ENCODE data around the gene SSH2.
"Not testable (repeated sequence)": the region's sequence is repeated elsewhere in the genome, so short reads cannot be mapped to it uniquely, and the experiment has no call there.

The SSH2 gene

DNA sequence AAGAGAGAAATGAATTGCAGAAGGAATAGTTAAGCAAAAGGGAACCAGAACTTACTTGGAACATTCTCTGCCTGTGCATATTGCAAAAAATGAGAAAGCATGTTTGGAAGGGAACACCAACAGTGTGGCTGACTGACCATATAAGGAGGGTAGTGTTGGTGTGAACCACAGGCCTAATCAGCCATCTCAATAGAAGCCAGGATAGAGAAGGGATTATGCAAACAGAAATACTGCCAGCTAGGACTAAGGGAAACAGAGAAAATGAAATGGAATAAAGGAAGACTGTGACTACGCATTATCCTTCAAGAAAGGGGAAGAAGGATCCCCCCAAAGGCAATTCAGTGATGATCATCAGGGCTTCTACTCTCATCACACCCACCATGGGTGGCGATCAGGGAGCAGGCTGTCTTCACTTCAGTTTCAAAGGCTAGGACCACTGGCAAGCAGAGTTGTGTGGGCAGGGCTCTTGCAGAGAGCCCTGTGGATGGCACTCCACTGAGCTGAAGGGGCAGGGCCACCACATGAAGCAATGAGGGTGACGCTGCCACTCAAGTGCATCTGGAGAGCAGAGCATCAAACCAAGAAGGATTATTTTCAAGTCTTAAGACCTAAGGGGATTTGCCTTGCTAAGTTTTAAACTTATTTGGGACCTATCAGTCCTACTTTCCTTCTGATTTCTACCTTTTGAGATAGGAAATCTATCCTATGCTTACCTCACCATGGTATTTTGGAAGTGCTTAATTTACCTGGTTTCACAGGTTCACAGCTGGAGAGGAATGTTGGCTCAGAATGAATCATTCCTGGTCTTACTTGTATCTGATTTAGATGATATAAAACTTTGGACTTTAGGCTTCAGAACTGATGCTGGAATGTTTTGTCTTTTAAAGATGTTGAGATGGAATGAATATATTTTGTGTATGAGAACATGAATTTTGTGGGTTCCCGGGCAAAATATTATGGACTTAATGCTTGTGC is 140.5 kb downstream of the SSH2 start:
- Histone ChIP-seq H3K4me3 (ENCODE audit: low read depth, low read length) (no peak overlapping the region), H3K36me3 (no peaks in the 10 kb centered on the region), H3K4me1 (no peaks in the 10 kb centered on the region), H3K9me3 (no peaks in the 10 kb centered on the region), H3K27me3 (no peaks in the 10 kb centered on the region)
- DNase-seq: no peak
- TF ChIP-seq, protein P1, sequence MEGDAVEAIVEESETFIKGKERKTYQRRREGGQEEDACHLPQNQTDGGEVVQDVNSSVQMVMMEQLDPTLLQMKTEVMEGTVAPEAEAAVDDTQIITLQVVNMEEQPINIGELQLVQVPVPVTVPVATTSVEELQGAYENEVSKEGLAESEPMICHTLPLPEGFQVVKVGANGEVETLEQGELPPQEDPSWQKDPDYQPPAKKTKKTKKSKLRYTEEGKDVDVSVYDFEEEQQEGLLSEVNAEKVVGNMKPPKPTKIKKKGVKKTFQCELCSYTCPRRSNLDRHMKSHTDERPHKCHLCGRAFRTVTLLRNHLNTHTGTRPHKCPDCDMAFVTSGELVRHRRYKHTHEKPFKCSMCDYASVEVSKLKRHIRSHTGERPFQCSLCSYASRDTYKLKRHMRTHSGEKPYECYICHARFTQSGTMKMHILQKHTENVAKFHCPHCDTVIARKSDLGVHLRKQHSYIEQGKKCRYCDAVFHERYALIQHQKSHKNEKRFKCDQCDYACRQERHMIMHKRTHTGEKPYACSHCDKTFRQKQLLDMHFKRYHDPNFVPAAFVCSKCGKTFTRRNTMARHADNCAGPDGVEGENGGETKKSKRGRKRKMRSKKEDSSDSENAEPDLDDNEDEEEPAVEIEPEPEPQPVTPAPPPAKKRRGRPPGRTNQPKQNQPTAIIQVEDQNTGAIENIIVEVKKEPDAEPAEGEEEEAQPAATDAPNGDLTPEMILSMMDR (IDR thresholded peaks at IDR 0.05; ENCODE audit: low read depth, low read length): no peak

DNA sequence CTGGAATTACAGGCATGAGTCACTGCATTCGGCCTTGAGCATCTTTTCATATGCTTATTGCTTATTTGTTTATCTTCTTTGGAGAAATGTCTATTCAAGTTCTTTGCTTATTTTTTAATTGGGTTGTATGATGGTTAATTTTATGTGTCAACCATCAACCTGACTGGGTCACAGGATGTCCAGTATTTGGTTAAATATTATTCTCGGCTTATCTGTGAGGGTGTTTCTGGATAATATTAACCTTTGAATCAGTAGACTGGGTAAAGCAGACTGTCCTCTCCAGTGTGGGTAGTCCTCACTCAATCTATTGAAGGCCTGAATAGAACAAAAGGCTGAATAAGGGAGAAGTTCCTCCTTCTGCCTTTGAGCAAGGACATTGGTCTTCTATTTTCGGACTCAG is 142.0 kb downstream of the SSH2 start:
- Histone ChIP-seq H3K9me3 (no peaks in the 10 kb centered on the region), H3K36me3 (no peaks in the 10 kb centered on the region), H3K4me1 (no peaks in the 10 kb centered on the region), H3K4me3 (ENCODE audit: low read depth, low read length) (no peak overlapping the region), H3K27me3 (no peaks in the 10 kb centered on the region)
- DNase-seq: no peak
- TF ChIP-seq, protein P1 (IDR thresholded peaks at IDR 0.05; ENCODE audit: low read depth, low read length): no peak

DNA sequence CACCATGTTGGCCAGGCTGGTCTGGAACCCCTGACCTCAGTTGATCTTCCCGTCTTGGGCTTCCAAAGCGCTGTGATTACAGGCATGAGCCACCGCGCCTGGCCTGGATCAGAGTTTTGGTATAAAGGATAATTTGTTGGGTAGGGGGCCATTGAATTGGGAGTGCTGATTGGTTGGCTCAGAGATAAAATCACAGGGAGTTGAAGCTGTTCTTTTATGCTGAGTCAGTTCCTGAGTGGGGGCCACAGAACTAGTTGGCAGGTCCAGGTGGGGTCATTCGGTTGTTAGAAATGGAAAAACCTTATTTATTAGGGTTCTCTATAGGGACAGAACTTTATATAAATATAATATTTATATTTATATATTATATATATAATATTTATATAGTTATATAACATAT is 147.1 kb downstream of the SSH2 start:
- no peaks in the 10 kb centered on the region for H3K36me3 ChIP-seq

DNA sequence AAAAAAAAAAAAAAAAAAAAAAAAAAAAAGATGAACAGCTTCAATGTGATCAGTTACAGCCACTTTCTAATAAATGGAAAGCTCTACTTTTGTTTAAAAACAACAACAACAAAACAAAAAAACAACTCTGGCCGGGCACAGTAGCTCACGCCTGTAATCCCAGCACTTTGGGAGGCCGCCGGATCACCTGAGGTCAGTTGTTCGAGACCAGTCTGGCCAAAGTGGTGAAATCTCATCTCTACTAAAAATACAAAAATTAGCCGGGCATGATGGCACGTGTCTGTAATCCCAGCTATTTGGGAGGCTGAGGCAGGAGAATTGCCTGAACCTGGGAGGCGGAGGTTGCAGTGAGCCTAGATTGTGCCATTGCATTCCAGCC is 150.2 kb downstream of the SSH2 start:
- not testable (repeated sequence) for H3K36me3 ChIP-seq

More for the DNA sequence above, 147.1 kb downstream of the SSH2 start:
- Histone ChIP-seq H3K4me3 (ENCODE audit: low read depth, low read length) (no peak overlapping the region), H3K27me3 (no peaks in the 10 kb centered on the region), H3K9me3 (no peaks in the 10 kb centered on the region), H3K4me1 (no peaks in the 10 kb centered on the region)
- TF ChIP-seq, protein P1 (IDR thresholded peaks at IDR 0.05; ENCODE audit: low read depth, low read length): no peak
- no peak for DNase-seq

DNA sequence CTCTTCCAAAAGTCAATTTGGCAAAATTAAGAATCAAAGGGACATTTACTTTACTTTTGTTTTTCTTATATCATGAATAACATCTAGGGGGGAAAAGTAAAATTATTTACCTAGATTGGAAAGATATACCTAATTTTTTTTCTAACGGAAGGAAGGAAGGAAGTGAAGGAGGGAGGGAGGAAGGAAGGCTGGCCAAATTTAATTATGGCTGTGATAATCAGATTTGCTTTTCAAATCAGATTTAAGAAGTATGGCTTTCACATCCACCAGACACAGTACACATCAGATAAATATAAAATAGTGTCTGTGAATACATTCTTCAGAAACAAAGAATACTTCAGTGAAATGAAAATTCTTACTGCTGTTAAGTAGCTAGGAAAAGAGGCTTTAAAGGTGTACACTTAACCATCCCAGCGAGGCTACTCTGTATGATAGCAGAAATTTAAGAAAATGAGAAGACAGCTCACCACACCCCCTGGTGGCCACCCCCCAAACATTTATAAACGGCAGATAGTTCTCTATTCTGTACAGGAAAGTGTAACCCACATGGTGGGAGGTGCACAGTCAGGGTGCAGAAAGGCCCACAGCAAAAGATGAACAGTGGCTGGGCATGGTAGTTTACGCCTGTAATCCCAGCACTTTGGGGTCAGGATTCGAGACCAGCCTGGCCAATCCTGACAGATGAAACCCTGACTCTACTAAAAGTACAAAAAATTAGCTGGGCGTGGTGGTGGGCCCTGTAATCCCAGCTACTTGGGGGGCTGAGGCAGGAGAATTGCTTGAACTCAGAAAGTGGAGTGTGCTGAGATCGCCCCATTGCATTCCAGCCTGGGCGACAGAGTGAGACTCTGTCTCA is 150.8 kb downstream of the SSH2 start:
- Histone ChIP-seq H3K36me3 (no peaks in the 10 kb centered on the region), H3K4me3 (ENCODE audit: low read depth, low read length) (no peak overlapping the region), H3K27me3 (no peaks in the 10 kb centered on the region), H3K4me1 (no peaks in the 10 kb centered on the region), H3K9me3 (no peaks in the 10 kb centered on the region)
- DNase-seq: peak; percentile 48
- TF ChIP-seq, protein P1 (IDR thresholded peaks at IDR 0.05; ENCODE audit: low read depth, low read length): peak; percentile 67

More for the DNA sequence above, 150.2 kb downstream of the SSH2 start:
- not testable (repeated sequence) for H3K4me3 ChIP-seq (ENCODE audit: low read depth, low read length); H3K27me3 ChIP-seq; DNase-seq; H3K4me1 ChIP-seq; H3K9me3 ChIP-seq

DNA sequence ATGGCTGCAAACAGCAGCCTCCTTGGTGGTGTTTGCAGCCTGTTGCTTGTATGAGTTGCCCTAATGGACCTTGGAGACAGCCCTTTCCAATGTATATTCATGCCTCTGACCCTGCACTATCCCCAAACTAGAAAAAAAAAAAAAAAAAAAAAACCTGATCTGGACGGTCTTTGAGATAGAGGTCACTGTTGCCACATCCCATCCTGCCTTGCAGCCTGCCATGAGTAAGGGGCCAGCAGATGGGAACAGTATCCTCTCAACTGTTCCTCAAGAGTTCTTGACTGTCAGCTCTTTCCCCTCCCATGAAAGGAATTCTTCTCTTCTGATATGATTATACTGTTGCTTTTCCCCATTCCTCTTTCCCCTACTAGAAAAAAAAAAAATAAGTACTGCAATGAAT is 152.4 kb downstream of the SSH2 start:
- TF ChIP-seq, protein P1 (IDR thresholded peaks at IDR 0.05; ENCODE audit: low read depth, low read length): no peak
- Histone ChIP-seq H3K9me3 (no peaks in the 10 kb centered on the region), H3K27me3 (no peaks in the 10 kb centered on the region), H3K36me3 (no peaks in the 10 kb centered on the region), H3K4me3 (ENCODE audit: low read depth, low read length) (no peak overlapping the region), H3K4me1 (no peaks in the 10 kb centered on the region)
- DNase-seq: no peak

Data from BE2C (cell line).